GM15510 (cell line): ENCODE data around the gene TENT4A.

Experiments
- POLR2A ChIP-seq: IDR thresholded peaks from 3 replicates; pipeline ENCODE4 v1.6.1; 2011; ENCODE audit warnings: borderline replicate concordance; ENCODE audit not compliant: insufficient read length; ENCODE audit errors: extremely low read depth

The TENT4A gene

GRCh38 chr5:6745706-6746222 is 32.5 kb downstream of the TENT4A start:
- no peak for TF ChIP-seq POLR2A

DNA sequence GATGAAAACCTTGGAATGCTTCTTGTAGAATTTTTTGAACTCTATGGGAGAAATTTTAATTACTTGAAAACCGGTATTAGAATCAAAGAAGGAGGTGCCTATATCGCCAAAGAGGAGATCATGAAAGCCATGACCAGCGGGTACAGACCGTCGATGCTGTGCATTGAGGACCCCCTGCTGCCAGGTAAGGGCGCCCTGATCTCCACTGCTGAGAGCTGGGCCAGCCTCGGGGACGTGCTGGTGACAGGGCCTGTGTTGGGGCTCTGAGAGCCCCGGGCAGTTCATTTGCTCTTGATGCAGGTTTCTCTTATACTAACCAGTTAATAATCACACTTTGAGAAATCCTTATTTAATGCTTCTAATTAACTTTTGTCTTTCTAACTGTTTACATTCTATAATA is 33.0 kb downstream of the TENT4A start:
- no peak for TF ChIP-seq POLR2A

GRCh38 chr5:6747103-6747502 is 33.9 kb downstream of the TENT4A start:
- TF ChIP-seq POLR2A, result no peak

DNA sequence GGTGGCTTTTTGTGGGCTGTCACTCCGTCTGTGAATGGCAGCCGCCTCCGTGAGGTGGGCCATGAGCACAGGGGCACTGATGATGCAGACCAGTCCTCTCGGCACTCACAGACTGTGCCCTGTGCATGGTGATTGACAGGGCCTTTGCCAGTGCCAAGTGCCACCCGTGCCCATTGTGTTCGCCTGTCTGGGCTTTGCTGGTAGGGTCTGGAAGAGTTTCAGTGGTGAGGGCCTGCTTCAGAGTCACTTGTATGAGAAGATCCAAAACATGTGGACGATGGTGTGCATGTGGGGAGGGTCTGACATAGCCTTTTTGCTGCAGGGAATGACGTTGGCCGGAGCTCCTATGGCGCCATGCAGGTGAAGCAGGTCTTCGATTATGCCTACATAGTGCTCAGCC is 34.9 kb downstream of the TENT4A start:
- TF ChIP-seq POLR2A, result no peak

DNA sequence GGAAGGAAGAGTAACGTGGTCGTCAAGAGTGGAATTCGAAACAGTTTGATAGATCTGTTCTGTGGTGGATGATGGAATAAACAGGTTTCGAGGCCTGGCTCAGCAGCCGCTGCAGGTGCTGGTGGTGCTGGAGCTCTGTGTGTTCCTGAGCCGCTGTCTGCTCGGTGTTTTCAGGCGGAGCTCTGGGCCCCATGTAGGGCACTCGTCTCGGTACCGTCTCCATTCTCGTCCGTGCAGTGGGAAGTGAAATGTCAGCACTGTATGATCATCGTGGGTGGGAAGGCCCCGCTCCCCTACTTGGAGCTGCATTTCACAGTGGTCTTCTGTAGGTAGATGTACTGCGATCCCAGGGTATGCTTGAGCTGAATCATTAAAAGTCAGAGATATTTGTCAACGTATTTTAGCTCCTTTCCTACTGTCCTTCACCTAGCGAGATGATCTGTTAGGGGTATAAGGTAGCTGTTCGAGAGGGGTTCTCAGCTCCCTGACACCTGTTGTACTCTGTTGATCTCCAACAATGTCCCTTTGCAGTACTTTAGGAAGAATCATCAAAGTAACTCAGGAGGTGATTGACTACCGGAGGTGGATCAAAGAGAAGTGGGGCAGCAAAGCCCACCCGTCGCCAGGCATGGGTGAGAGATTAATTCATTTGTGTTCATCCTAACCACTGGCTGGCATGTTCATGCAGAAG is 35.9 kb downstream of the TENT4A start:
- no peak for TF ChIP-seq POLR2A

DNA sequence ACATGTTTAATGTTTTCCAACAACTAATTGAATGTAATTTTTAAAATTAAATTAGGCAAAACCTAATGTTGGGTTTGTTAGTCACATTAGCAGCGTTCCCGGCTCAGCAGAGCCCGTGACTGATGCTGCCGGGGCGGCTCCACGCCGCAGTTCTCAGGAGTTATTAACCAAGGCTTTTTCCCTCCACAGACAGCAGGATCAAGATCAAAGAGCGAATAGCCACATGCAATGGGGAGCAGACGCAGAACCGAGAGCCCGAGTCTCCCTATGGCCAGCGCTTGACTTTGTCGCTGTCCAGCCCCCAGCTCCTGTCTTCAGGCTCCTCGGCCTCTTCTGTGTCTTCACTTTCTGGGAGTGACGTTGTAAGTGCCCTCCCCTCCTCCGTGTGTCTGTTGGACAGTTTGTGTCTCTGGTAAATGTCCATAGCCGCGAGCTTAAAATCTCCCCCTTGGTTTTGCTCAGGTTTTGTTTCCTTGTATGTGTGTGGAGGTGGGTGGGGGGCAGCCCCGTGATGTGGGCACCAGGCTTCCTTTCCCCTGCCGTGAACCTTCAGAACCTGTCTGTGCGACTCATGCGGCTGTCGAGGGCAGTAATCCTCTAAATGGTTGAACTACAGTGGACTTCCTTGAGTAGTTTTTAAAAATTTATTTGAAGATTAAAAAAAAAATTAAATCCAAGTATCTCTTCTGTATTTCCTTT is 37.1 kb downstream of the TENT4A start:
- no peak for TF ChIP-seq POLR2A

DNA sequence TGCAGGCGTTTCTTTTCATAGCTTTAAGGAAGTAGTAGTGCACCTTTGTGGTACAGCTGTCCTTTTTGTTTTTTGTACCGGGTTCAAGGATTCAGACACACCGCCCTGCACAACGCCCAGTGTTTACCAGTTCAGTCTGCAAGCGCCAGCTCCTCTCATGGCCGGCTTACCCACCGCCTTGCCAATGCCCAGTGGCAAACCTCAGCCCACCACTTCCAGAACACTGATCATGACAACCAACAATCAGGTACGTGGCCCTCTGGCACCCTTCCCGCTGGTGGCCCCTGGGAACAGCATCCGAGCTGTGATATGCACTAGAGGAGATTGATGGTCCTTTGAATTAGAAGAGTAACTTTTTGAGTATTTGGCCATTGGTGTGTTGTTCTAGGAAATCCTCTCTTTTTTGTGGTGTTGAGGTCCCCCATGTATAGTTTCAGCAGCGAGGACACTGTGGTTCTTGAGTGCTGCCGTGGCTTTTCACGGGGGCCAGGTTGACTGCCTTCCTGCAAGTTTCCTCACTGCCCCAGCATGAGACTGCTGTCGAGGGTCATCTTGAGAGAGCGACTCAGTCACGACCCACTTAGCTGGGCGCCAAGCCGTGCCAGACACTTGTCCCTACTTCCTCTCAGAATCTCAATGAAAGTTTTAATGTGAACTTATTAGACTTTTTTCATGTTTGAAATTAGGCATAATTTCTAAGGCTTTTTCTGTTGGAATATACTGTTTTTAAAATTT is 37.9 kb downstream of the TENT4A start:
- no peak for TF ChIP-seq POLR2A

DNA sequence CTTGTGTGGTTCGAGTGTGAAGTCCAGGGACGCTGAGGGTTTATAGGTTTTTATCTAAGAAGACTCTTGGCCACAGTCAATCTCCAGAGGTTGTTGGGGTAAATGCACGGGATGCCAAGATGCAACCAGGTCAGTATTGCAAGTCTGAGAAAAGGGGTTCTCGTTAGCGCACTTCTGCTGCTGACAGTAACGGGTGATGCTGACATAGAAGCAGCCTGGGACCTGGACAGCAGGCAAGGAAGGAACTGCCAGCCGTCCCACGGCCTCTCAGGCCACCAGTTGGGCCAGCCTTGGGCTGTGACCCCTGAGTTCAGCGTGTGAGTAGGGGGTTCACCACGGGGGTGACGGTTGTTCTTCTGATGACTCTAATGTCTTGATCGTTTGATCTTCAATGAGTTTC is 39.0 kb downstream of the TENT4A start:
- TF ChIP-seq POLR2A, result no peak

DNA sequence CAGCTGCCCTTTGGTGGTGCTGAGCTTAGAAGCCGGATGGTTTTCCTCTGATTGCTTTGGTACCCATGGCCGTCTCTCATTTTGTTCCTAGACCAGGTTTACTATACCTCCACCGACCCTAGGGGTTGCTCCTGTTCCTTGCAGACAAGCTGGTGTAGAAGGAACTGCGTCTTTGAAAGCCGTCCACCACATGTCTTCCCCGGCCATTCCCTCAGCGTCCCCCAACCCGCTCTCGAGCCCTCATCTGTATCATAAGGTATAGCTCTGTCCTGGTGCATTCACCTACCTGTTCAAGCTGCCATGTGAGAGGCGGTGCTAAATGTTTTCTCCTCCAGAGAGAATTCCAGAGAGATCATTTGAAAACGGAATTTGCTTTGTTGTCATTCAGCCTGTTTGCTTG is 39.5 kb downstream of the TENT4A start:
- no peak for TF ChIP-seq POLR2A

DNA sequence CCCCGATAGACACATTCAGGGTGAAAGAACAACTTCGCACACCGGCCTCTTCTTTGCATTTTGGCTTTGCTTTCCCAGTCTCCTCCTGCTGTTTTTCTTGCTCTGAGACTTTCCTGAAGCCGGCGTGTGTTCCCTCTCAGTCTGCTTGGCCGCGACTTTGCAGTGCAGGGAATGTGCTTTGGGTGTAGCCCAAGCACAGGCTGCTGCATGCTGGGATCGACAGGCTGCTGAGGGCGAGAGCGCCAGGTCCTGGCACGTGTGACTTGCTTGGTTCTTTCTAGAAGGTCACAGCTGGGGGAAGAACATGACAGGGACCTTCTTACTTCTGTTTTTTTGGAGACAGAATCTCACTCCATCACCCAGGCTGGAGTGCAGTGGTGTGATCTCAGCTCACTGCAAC is 40.6 kb downstream of the TENT4A start:
- no peak for TF ChIP-seq POLR2A

- TF ChIP-seq POLR2A, result no peak
Observed at GRCh38 chr5:6754766-6755165, 41.5 kb downstream of the TENT4A start.

- no peak for TF ChIP-seq POLR2A
Observed at GRCh38 chr5:6755519-6755918, 42.3 kb downstream of the TENT4A start.

DNA sequence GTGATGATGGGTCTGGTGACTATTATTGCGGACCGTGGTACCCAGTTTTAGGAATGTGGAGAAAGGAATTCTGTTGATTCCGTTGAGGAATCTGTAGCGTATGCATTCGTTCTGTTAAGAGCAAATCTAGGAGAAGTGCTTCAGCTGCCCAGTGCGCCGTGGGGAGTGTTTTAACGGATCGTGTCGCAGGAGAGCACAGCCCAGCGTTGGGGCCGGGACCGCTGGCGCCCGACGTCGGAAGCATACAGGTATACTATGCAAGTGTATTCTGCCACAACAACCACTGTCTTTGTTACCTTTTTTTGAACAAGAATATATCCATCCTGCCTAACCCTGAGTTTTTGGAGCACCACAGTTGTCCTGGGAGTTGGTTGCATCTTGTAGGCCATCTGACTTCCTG is 42.7 kb downstream of the TENT4A start:
- TF ChIP-seq POLR2A, result no peak

DNA sequence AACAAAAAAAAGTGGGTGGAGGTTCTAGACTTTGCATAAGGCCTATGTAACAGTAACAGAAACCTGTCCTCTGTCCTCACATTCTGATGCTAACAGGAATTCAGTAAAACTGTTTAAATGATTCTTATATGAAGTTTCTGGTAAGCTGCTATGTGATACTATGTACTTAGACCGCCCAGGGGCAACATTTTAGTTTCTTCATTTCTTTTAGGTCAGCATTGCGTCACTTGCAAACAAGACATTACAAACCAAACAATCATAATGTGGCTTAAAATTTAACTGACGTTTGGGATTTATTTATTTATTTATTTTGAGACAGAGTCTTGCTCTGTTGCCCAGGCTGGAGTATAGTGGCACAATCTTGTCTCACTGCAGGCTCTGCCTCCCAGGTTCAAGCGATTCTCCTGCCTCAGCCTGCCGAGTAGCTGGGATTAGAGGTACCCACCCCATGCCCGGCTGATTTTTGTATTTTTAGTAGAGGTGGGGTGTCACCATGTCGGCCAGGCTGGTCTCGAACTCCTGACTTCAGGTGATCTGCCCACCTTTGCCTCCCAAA is 44.3 kb downstream of the TENT4A start:
- TF ChIP-seq POLR2A, result no peak

- TF ChIP-seq POLR2A, result no peak
Observed at GRCh38 chr5:6758236-6758635, 45.0 kb downstream of the TENT4A start.
